GM23338 (cell line): ENCODE data around the gene STRN. TPM values are rescaled to one million over a fixed set of nuclear protein-coding genes. Genes with fewer than 3 reads are reported as not detected.
A peak's percentile ranks its signal among the peaks of the same experiment; 100 is the strongest.

ENCODE experiments used
- ATAC-seq: fragments of 200-7000 bp; cut with Tn5 transposase; 3 replicates; pipeline ENCODE4 v1.9.1; 2020
- DNase-seq: peaks from one replicate; pipeline ENCODE4 v3.0.0-alpha.2; 2015; ENCODE audit warnings: low spot score
- H2AFZ ChIP-seq: fragments of 200-600 bp; sonication (generic); 2 replicates; pipeline ENCODE4 v1.8.0; 2016; ENCODE audit warnings: antibody characterized with exemption, mild to moderate bottlenecking, moderate library complexity
- H3F3A ChIP-seq: fragments of 200-600 bp; sonication (generic); replicated peaks from 2 replicates; pipeline ENCODE4 v1.8.0; 2017; ENCODE audit warnings: antibody characterized with exemption, mixed run types, low read depth
- H3K27ac ChIP-seq: fragments of 200-600 bp; sonication (generic); 2 replicates; pipeline ENCODE4 v1.6.1; 2016; ENCODE audit warnings: low read depth
- H3K27me3 ChIP-seq: fragments of 200-600 bp; sonication (generic); 2 replicates; pipeline ENCODE4 v1.8.0; 2016; ENCODE audit warnings: mild to moderate bottlenecking, mixed run types, moderate library complexity; ENCODE audit not compliant: insufficient read depth
- H3K36me3 ChIP-seq: fragments of 200-600 bp; sonication (generic); 2 replicates; pipeline ENCODE4 v1.8.0; 2016; ENCODE audit warnings: mild to moderate bottlenecking; ENCODE audit not compliant: insufficient read depth
- H3K4me1 ChIP-seq: fragments of 200-600 bp; sonication (generic); 2 replicates; pipeline ENCODE4 v1.8.0; 2016; ENCODE audit warnings: mild to moderate bottlenecking, moderate library complexity; ENCODE audit not compliant: insufficient read depth
- H3K4me2 ChIP-seq: fragments of 200-600 bp; sonication (generic); 2 replicates; pipeline ENCODE4 v1.7.1; 2017; ENCODE audit warnings: mixed run types
- H3K4me3 ChIP-seq: fragments of 200-600 bp; sonication (generic); 2 replicates; pipeline ENCODE4 v1.6.1; 2016; ENCODE audit warnings: mixed run types
- H3K79me2 ChIP-seq: fragments of 200-600 bp; sonication (generic); replicated peaks from 2 replicates; pipeline ENCODE4 v1.8.0; 2017; ENCODE audit warnings: mild to moderate bottlenecking; ENCODE audit not compliant: insufficient read depth
- H3K9me2 ChIP-seq: fragments of 200-600 bp; sonication (generic); 2 replicates; pipeline ENCODE4 v1.8.0; 2017; ENCODE audit not compliant: insufficient read depth
- H4K20me1 ChIP-seq: fragments of 200-600 bp; sonication (generic); replicated peaks from 2 replicates; pipeline ENCODE4 v1.8.0; 2017; ENCODE audit warnings: mild to moderate bottlenecking; ENCODE audit not compliant: insufficient read depth
- H3K27ac Mint-ChIP-seq: 2 replicates; pipeline ENCODE4 v1.8.0; 2020; ENCODE audit warnings: inconsistent platforms, mild to moderate bottlenecking, moderate library complexity, mixed read lengths
- H3K27me3 Mint-ChIP-seq: 3 replicates; pipeline ENCODE4 v1.8.0; 2022; ENCODE audit warnings: low read depth, mild to moderate bottlenecking, moderate library complexity, mixed read lengths, inconsistent platforms; ENCODE audit not compliant: insufficient read depth, poor library complexity
- H3K36me3 Mint-ChIP-seq: 3 replicates; pipeline ENCODE4 v1.8.0; 2021; ENCODE audit warnings: low read depth, mild to moderate bottlenecking, inconsistent platforms, moderate library complexity, mixed read lengths
- H3K4me1 Mint-ChIP-seq: 3 replicates; pipeline ENCODE4 v1.8.0; 2020; ENCODE audit warnings: mild to moderate bottlenecking, inconsistent platforms, mixed read lengths
- H3K4me3 Mint-ChIP-seq: 3 replicates; pipeline ENCODE4 v1.8.0; 2021; ENCODE audit warnings: moderate library complexity, mild to moderate bottlenecking, inconsistent platforms, mixed read lengths
- H3K9me3 Mint-ChIP-seq: 3 replicates; pipeline ENCODE4 v1.8.0; 2020; ENCODE audit warnings: moderate library complexity, mild to moderate bottlenecking, inconsistent platforms, mixed read lengths
- ETS1 ChIP-seq: IDR thresholded peaks from 2 replicates; pipeline ENCODE4 v1.6.1; 2016; ENCODE audit warnings: antibody characterized with exemption
- EZH2 ChIP-seq: fragments of 200-600 bp; sonication (generic); IDR thresholded peaks from one replicate; pipeline ENCODE4 v1.8.0; 2017; ENCODE audit warnings: antibody characterized with exemption, mild to moderate bottlenecking, low read depth; ENCODE audit not compliant: unreplicated experiment
- POLR2AphosphoS5 ChIP-seq: IDR thresholded peaks from 2 replicates; pipeline ENCODE4 v1.6.1; 2016; ENCODE audit warnings: antibody characterized with exemption, low read depth
- ZNF331 ChIP-seq: fragments of 250-450 bp; sonication (Bioruptor Pico); IDR thresholded peaks from 2 replicates; pipeline ENCODE4 v1.5.0; 2020; ENCODE audit warnings: low read depth, mild to moderate bottlenecking, moderate library complexity
- ZNF462 ChIP-seq: fragments of 250-450 bp; sonication (Bioruptor Pico); IDR thresholded peaks from 2 replicates; pipeline ENCODE4 v1.5.0; 2020; ENCODE audit warnings: mild to moderate bottlenecking, moderate library complexity
- polyA plus RNA-seq: library from polyadenylated mRNA; unstranded; fragments of >200 nt; fragmentation: Nextera tagmentation; extraction: Ambion mirVana; gene quantifications from 2 replicates; pipeline ENCODE4 v1.2.1, GENCODE V29; 2016
- total RNA-seq: library from RNA; depleted of rRNA; stranded (reverse); fragments of >200 nt; shearing (Covaris generic); gene quantifications from 2 replicates; pipeline ENCODE4 v1.2.3, GENCODE V29; 2014
- TF ChIP-seq, protein P1 (sequence below), 2 experiments: fragments of 200-600 bp in 1 of 2; sonication (generic) in 1 of 2; conservative IDR thresholded peaks; 2 replicates each; pipeline versions ENCODE4 v1.5.1 to v1.6.1; 2016 to 2017; ENCODE audit warnings: antibody characterized with exemption in 2 of 2, low read depth in 2 of 2, mild to moderate bottlenecking in 2 of 2, moderate library complexity in 1 of 2

Gene STRN
- total and polyA plus RNA-seq, 2 experiments from 2014 or later = 16.1 to 34.5 TPM

- no peak for TF ChIP-seq ZNF462
Measured at GRCh38 chr2:36858551-36859365, 107.6 kb downstream of the STRN start (continued).

DNA sequence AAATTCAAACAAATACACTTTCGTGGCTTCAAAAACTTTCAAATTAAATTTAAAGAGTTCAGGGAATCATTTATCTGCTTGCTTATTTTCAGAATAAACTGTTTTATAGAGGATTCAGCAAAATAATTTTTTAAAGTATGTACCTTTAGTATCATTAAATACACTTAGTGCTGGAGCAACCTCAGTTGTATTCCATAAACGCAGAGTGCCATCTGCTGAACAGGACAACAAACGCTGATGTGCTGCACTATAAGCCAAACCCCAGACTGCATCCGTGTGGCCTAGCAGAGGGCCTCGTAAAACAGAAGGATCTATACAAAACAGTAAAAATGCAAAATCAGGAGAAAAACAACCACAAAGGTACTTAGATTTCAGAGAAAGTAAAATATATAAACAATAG lies 108.6 kb downstream of the STRN start:
- H3K36me3 Mint-ChIP-seq = peaks cover 16% of the 10 kb centered on the region; the same call in 2 of the 3 replicates
- H3K4me3 ChIP-seq = no peak overlapping the region
- H3K36me3 ChIP-seq = no peaks in the 10 kb centered on the region; the same call in 1 of the 2 replicates
- no peak overlapping the region for H2AFZ ChIP-seq
- H4K20me1 ChIP-seq = no peaks in the 10 kb centered on the region
- no peak overlapping the region for H3K4me3 Mint-ChIP-seq
- peaks cover 5% of the 10 kb centered on the region for H3K4me1 Mint-ChIP-seq
- H3F3A ChIP-seq = no peaks in the 10 kb centered on the region
- peaks cover 2% of the 10 kb centered on the region for H3K27me3 Mint-ChIP-seq
- no peak overlapping the region for H3K27ac ChIP-seq
- H3K4me2 ChIP-seq = no peak overlapping the region
- TF ChIP-seq, protein P1, sequence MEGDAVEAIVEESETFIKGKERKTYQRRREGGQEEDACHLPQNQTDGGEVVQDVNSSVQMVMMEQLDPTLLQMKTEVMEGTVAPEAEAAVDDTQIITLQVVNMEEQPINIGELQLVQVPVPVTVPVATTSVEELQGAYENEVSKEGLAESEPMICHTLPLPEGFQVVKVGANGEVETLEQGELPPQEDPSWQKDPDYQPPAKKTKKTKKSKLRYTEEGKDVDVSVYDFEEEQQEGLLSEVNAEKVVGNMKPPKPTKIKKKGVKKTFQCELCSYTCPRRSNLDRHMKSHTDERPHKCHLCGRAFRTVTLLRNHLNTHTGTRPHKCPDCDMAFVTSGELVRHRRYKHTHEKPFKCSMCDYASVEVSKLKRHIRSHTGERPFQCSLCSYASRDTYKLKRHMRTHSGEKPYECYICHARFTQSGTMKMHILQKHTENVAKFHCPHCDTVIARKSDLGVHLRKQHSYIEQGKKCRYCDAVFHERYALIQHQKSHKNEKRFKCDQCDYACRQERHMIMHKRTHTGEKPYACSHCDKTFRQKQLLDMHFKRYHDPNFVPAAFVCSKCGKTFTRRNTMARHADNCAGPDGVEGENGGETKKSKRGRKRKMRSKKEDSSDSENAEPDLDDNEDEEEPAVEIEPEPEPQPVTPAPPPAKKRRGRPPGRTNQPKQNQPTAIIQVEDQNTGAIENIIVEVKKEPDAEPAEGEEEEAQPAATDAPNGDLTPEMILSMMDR (conservative IDR thresholded peaks at IDR 0.05; ENCODE audit: low read depth in 2 of 2) = peak in 1 of 2 experiments; percentile 32; a peak in 2 of 4 replicates
- TF ChIP-seq ETS1 = no peak
- TF ChIP-seq ZNF331 (CRISPR knock-in tag) = no peak
- TF ChIP-seq EZH2 = no peak
- no peak for TF ChIP-seq POLR2AphosphoS5
- H3K27ac Mint-ChIP-seq = no peak overlapping the region
- no peaks in the 10 kb centered on the region for H3K79me2 ChIP-seq
- no peaks in the 10 kb centered on the region for H3K9me2 ChIP-seq
- no peaks in the 10 kb centered on the region for H3K27me3 ChIP-seq
- peaks cover 18% of the 10 kb centered on the region for H3K4me1 ChIP-seq
- no peaks in the 10 kb centered on the region for H3K9me3 Mint-ChIP-seq
- no peak for ATAC-seq
- DNase-seq = no peak
